ENCODE measurements around the gene RFK. TPM values are rescaled to one million over a fixed set of nuclear protein-coding genes. Genes with fewer than 3 reads are reported as not detected.
"Not testable (repeated sequence)": the region's sequence is repeated elsewhere in the genome, so short reads cannot be mapped to it uniquely, and the experiment has no call there.

The RFK gene
- total RNA-seq, 1 donor from 2014 or later = 18.1 TPM

GRCh38 chr9:76370396-76371023 lies 23.7 kb downstream of the RFK start:
- no peak for TF ChIP-seq CTCF (IDR thresholded peaks at IDR 0.05)
- Mint-ChIP-seq H3K4me3 (ENCODE audit: unreplicated experiment) (no peak overlapping the region), H3K36me3 (ENCODE audit: low read depth) (no peaks in the 10 kb centered on the region), H3K4me1 (ENCODE audit: low read depth) (peaks cover 33% of the 10 kb centered on the region), H3K27me3 (ENCODE audit: low read depth) (no peaks in the 10 kb centered on the region), H3K9me3 (ENCODE audit: low read depth) (no peaks in the 10 kb centered on the region), H3K27ac (ENCODE audit: unreplicated experiment) (no peak overlapping the region)
- DNase-seq (ENCODE audit: low spot score) = no peak

- Mint-ChIP-seq H3K9me3 (ENCODE audit: low read depth) (no peaks in the 10 kb centered on the region), H3K27ac (ENCODE audit: unreplicated experiment) (no peak overlapping the region), H3K36me3 (ENCODE audit: low read depth) (no peaks in the 10 kb centered on the region), H3K4me1 (ENCODE audit: low read depth) (peaks cover 31% of the 10 kb centered on the region), H3K4me3 (ENCODE audit: unreplicated experiment) (no peak overlapping the region), H3K27me3 (ENCODE audit: low read depth) (no peaks in the 10 kb centered on the region)
- no peak for DNase-seq (ENCODE audit: low spot score)
- no peak for TF ChIP-seq CTCF (IDR thresholded peaks at IDR 0.05)
These were observed 24.6 kb downstream of the RFK start for GRCh38 chr9:76369583-76369982.

GRCh38 chr9:76366275-76366674 lies 28.0 kb downstream of the RFK start:
- TF ChIP-seq CTCF (IDR thresholded peaks at IDR 0.05) = no peak
- Mint-ChIP-seq H3K36me3 (ENCODE audit: low read depth) (no peaks in the 10 kb centered on the region), H3K27me3 (ENCODE audit: low read depth) (no peaks in the 10 kb centered on the region), H3K4me1 (ENCODE audit: low read depth) (peaks cover 10% of the 10 kb centered on the region), H3K27ac (ENCODE audit: unreplicated experiment) (no peak overlapping the region), H3K4me3 (ENCODE audit: unreplicated experiment) (no peak overlapping the region), H3K9me3 (ENCODE audit: low read depth) (no peaks in the 10 kb centered on the region)
- no peak for DNase-seq (ENCODE audit: low spot score)

- no peak for TF ChIP-seq CTCF (IDR thresholded peaks at IDR 0.05)
These were observed 29.2 kb downstream of the RFK start for GRCh38 chr9:76365028-76365427.

GRCh38 chr9:76363032-76363395 lies 31.2 kb downstream of the RFK start:
- H3K4me1 Mint-ChIP-seq (ENCODE audit: low read depth) = peaks cover 5% of the 10 kb centered on the region
- DNase-seq (ENCODE audit: low spot score) = no peak
- H3K27me3 Mint-ChIP-seq (ENCODE audit: low read depth) = no peaks in the 10 kb centered on the region
- no peaks in the 10 kb centered on the region for H3K36me3 Mint-ChIP-seq (ENCODE audit: low read depth)
- H3K9me3 Mint-ChIP-seq (ENCODE audit: low read depth) = no peaks in the 10 kb centered on the region
- no peak overlapping the region for H3K27ac Mint-ChIP-seq (ENCODE audit: unreplicated experiment)
- no peak for TF ChIP-seq CTCF (IDR thresholded peaks at IDR 0.05)
- H3K4me3 Mint-ChIP-seq (ENCODE audit: unreplicated experiment) = no peak overlapping the region

More at GRCh38 chr9:76365028-76365427, 29.2 kb downstream of the RFK start:
- no peak overlapping the region for H3K4me3 Mint-ChIP-seq (ENCODE audit: unreplicated experiment)
- peaks cover 10% of the 10 kb centered on the region for H3K4me1 Mint-ChIP-seq (ENCODE audit: low read depth)
- no peaks in the 10 kb centered on the region for H3K36me3 Mint-ChIP-seq (ENCODE audit: low read depth)
- H3K9me3 Mint-ChIP-seq (ENCODE audit: low read depth) = no peaks in the 10 kb centered on the region
- H3K27me3 Mint-ChIP-seq (ENCODE audit: low read depth) = no peaks in the 10 kb centered on the region
- no peak overlapping the region for H3K27ac Mint-ChIP-seq (ENCODE audit: unreplicated experiment)
- no peak for DNase-seq (ENCODE audit: low spot score)

- not testable (repeated sequence) for H3K27me3 Mint-ChIP-seq (ENCODE audit: low read depth); H3K36me3 Mint-ChIP-seq (ENCODE audit: low read depth); H3K4me3 Mint-ChIP-seq (ENCODE audit: unreplicated experiment); H3K9me3 Mint-ChIP-seq (ENCODE audit: low read depth); H3K4me1 Mint-ChIP-seq (ENCODE audit: low read depth); H3K27ac Mint-ChIP-seq (ENCODE audit: unreplicated experiment); DNase-seq (ENCODE audit: low spot score)
These were observed 31.7 kb downstream of the RFK start for GRCh38 chr9:76362332-76363031.

Data from chondrocyte (in vitro differentiated cells).